OCI-LY7 (cell line): Measurements from ENCODE around the gene CBLC. TPM values are rescaled to one million over a fixed set of nuclear protein-coding genes. Genes with fewer than 3 reads are reported as not detected.

Experiments
- BruUV-seq: library from RNA; stranded (reverse); fragments of 400-500 nt; replicated peaks from 2 replicates; lab custom pipeline; 2021; lab: Mats Ljungman, UMichigan
- CTCF ChIA-PET: fragments of 300-600 bp; sonication (Branson Sonifier 250); formaldehyde crosslinking; loops from one replicate; lab custom pipeline; 2022; ENCODE audit warnings: antibody characterized with exemption; ENCODE audit not compliant: unreplicated experiment; lab: Charles Lee
- POLR2A ChIA-PET: fragments of 300-600 bp; sonication (Branson Sonifier 250); formaldehyde crosslinking; loops from one replicate; lab custom pipeline; 2022; ENCODE audit warnings: antibody characterized with exemption; lab: Charles Lee
- DNase-seq: peaks from one replicate; pipeline ENCODE4 v3.0.0-alpha.2; 2015; ENCODE audit warnings: low spot score
- H2AFZ ChIP-seq: fragments of 200-600 bp; sonication (generic), shearing (Covaris generic); 2 replicates; pipeline ENCODE4 v1.6.1; 2014; ENCODE audit warnings: mild to moderate bottlenecking, antibody characterized with exemption, low read length, moderate library complexity
- H3K27ac ChIP-seq: fragments of 200-600 bp; sonication (generic); 2 replicates; pipeline ENCODE4 v1.5.1; 2014; ENCODE audit warnings: mixed run types, low read depth, mild to moderate bottlenecking, moderate library complexity, low read length, inconsistent platforms; ENCODE audit not compliant: poor library complexity, severe bottlenecking
- H3K36me3 ChIP-seq: fragments of 200-600 bp; sonication (generic); 2 replicates; pipeline ENCODE4 v1.6.1; 2014; ENCODE audit warnings: mild to moderate bottlenecking, antibody characterized with exemption, low read length, moderate library complexity, mixed read lengths; ENCODE audit not compliant: insufficient read depth
- H3K4me1 ChIP-seq: fragments of 200-600 bp; sonication (generic); 2 replicates; pipeline ENCODE4 v1.5.1; 2014; ENCODE audit warnings: mild to moderate bottlenecking, low read length; ENCODE audit not compliant: insufficient read depth, poor library complexity, severe bottlenecking
- H3K4me2 ChIP-seq: fragments of 200-600 bp; sonication (generic); 2 replicates; pipeline ENCODE4 v1.6.1; 2014; ENCODE audit warnings: mild to moderate bottlenecking, low read length
- H3K4me3 ChIP-seq: fragments of 200-600 bp; sonication (generic); 2 replicates; pipeline ENCODE4 v1.5.1; 2014; ENCODE audit warnings: mild to moderate bottlenecking, low read depth, low read length; ENCODE audit not compliant: poor library complexity, severe bottlenecking
- H3K79me2 ChIP-seq: fragments of 200-600 bp; sonication (generic); 2 replicates; pipeline ENCODE4 v1.6.1; 2016; ENCODE audit warnings: low read depth, mild to moderate bottlenecking, low read length, moderate library complexity, mixed read lengths; ENCODE audit not compliant: insufficient read depth
- H3K9me2 ChIP-seq: fragments of 200-600 bp; sonication (generic); 2 replicates; pipeline ENCODE4 v1.6.1; 2016; ENCODE audit warnings: mild to moderate bottlenecking, low read length, mixed read lengths; ENCODE audit not compliant: insufficient read depth
- H3K9me3 ChIP-seq: fragments of 200-600 bp; sonication (generic); 2 replicates; pipeline ENCODE4 v1.6.1; 2014; ENCODE audit warnings: mild to moderate bottlenecking, mixed run types, low read length, mixed read lengths
- H4K20me1 ChIP-seq: fragments of 200-600 bp; sonication (generic); 2 replicates; pipeline ENCODE4 v1.6.1; 2014; ENCODE audit warnings: mild to moderate bottlenecking, antibody characterized with exemption, low read length, moderate library complexity, mixed read lengths; ENCODE audit not compliant: insufficient read depth
- EZH2phosphoT487 ChIP-seq: fragments of 200-600 bp; sonication (generic); IDR thresholded peaks from 2 replicates; pipeline ENCODE4 v1.6.1; 2018; ENCODE audit warnings: low read depth, borderline replicate concordance, mild to moderate bottlenecking, mixed run types, antibody characterized with exemption, low read length, moderate library complexity, mixed read lengths
- intact Hi-C: fragments of 100-400 bp; cut with micrococcal nuclease; formaldehyde crosslinking; loops from one replicate; pipeline ENCODE4 v1.10.0; 2022; ENCODE audit not compliant: unreplicated experiment
- total RNA-seq, 2 experiments: library from RNA; depleted of rRNA in 1 of 2; stranded (reverse); fragments of >200 nt in 1 of 2; shearing (Covaris generic) in 1 of 2; gene quantifications; 2 replicates each; pipeline ENCODE4 v1.2.3, GENCODE V29; 2014 to 2022
- TF ChIP-seq, protein P1 (sequence below): fragments of 200-600 bp; sonication (generic); conservative IDR thresholded peaks from 2 replicates; pipeline ENCODE4 v1.5.1; 2014; ENCODE audit warnings: mild to moderate bottlenecking, antibody characterized with exemption, low read length, moderate library complexity, mixed read lengths

The CBLC gene
- total RNA-seq, 2 experiments from 2014 or later = not detected

GRCh38 chr19:44772959-44773358, 4.7 kb upstream of the CBLC start:
- Histone ChIP-seq H3K36me3 (no peaks in the 10 kb centered on the region), H4K20me1 (no peaks in the 10 kb centered on the region), H3K4me2 (no peak overlapping the region), H3K9me3 (no peaks in the 10 kb centered on the region), H3K4me1 (peaks cover 11% of the 10 kb centered on the region), H3K27ac (no peak overlapping the region), H3K4me3 (no peak overlapping the region), H3K79me2 (no peaks in the 10 kb centered on the region), H2AFZ (no peak overlapping the region), H3K9me2 (no peaks in the 10 kb centered on the region)
- CTCF ChIA-PET = interaction anchor here (0.9 kb wide), 1 partner anchor 49 kb away, joined by 4 read pairs; no protein-coding TSS in a partner anchor
- DNase-seq = no peak
- no TSS peak for BruUV-seq
- TF ChIP-seq, protein P1, sequence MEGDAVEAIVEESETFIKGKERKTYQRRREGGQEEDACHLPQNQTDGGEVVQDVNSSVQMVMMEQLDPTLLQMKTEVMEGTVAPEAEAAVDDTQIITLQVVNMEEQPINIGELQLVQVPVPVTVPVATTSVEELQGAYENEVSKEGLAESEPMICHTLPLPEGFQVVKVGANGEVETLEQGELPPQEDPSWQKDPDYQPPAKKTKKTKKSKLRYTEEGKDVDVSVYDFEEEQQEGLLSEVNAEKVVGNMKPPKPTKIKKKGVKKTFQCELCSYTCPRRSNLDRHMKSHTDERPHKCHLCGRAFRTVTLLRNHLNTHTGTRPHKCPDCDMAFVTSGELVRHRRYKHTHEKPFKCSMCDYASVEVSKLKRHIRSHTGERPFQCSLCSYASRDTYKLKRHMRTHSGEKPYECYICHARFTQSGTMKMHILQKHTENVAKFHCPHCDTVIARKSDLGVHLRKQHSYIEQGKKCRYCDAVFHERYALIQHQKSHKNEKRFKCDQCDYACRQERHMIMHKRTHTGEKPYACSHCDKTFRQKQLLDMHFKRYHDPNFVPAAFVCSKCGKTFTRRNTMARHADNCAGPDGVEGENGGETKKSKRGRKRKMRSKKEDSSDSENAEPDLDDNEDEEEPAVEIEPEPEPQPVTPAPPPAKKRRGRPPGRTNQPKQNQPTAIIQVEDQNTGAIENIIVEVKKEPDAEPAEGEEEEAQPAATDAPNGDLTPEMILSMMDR = no peak
- no peak for TF ChIP-seq EZH2phosphoT487
- POLR2A ChIA-PET = interaction anchor here (0.6 kb wide), 1 partner anchor 33 kb away, joined by 5 read pairs; no protein-coding TSS in a partner anchor
- intact Hi-C loops = no loop called here

- no peak for DNase-seq
- Histone ChIP-seq H3K4me2 (no peak overlapping the region), H3K4me1 (no peaks in the 10 kb centered on the region), H3K79me2 (no peaks in the 10 kb centered on the region), H3K36me3 (no peaks in the 10 kb centered on the region), H3K9me2 (no peaks in the 10 kb centered on the region), H2AFZ (no peak overlapping the region), H3K4me3 (no peak overlapping the region), H3K9me3 (no peaks in the 10 kb centered on the region), H4K20me1 (no peaks in the 10 kb centered on the region), H3K27ac (no peak overlapping the region)
- BruUV-seq = no TSS peak
- no peak for TF ChIP-seq EZH2phosphoT487
- ChIA-PET CTCF (no interaction called here), POLR2A (no interaction called here)
- intact Hi-C loops = no loop called here
Measured at GRCh38 chr19:44775676-44776240, 1.9 kb upstream of the CBLC start.

DNA sequence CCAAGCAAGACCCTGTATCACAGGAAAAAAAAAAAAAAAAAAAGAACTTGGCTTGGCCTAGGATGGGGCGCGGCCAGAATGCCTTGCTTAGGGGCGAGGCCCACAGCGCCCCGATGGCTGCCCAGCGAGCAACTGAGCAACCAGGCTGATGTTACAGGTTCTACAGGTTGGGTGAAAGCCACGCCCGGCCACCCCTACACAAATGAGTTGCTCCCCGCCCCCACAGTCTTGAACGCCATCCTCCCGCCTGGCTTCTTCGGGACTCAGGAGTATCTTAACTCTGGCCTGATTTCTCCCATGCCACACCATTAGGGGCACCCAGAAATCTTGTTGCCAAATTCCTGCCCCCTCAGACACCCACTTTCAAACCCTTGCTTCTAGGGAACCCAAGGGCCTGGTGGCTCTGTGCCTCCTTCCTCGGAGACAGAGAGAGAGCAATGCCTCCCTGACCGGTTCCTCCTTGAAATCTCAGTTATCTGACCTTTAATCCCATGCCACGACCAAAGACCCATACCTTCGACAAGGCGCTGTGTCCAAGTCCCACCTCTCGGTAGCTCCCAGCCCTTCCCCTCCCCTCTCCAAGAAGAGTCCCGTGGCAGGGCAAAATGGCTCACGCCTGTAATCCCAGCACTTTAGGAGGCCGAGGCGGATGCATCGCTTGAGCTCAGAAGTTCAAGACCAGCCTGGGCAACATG, 1.1 kb upstream of the CBLC start:
- Histone ChIP-seq H3K36me3 (no peaks in the 10 kb centered on the region), H2AFZ (no peak overlapping the region), H3K9me2 (no peaks in the 10 kb centered on the region), H3K79me2 (no peaks in the 10 kb centered on the region), H4K20me1 (no peaks in the 10 kb centered on the region), H3K9me3 (no peaks in the 10 kb centered on the region), H3K4me3 (no peak overlapping the region), H3K27ac (no peak overlapping the region), H3K4me2 (no peak overlapping the region), H3K4me1 (no peaks in the 10 kb centered on the region)
- ChIA-PET CTCF (no interaction called here), POLR2A (no interaction called here)
- intact Hi-C loops = no loop called here
- TF ChIP-seq, protein P1 = no peak
- no peak for TF ChIP-seq EZH2phosphoT487
- no TSS peak for BruUV-seq
- no peak for DNase-seq
